ENCODE results near the gene AJM1.
"Not testable (repeated sequence)": the region's sequence is repeated elsewhere in the genome, so short reads cannot be mapped to it uniquely, and the experiment has no call there.

Gene AJM1

DNA sequence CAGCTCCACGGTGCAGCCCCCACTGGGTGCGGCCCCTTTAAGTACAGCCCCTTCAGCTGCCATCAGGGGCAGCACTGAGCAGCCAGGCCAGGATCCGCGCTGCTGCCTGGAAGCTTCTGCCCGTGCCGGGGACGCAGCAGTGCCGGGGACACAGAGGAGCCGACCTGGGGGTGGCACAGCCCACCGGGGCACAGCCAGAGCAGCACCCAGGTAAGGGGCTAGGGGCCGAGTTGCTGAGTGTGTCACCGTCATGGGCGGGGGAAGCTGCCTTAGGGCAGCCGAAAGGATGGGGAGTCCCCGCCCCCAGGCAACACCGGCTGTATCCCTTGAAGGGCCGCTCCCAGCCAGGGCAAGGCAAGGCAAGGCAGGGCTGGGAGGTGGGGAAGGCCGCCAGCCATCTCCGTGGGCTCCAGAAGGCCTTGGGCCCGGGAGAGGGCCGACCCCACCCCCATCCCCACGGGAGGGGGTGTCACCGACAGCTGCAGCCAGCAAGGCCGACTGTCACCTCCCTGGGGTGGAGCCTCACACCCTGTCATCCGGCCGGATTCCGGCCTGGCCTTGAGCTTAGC lies at the start of gene AJM1:
Gene AJM1, plus strand, starts transcription at position 99 of the 569 bp plus-strand sequence. CDS start 1,937 bp downstream, outside the sequence.
- intact Hi-C loops (cut with DNase I) = not testable (repeated sequence)

DNA sequence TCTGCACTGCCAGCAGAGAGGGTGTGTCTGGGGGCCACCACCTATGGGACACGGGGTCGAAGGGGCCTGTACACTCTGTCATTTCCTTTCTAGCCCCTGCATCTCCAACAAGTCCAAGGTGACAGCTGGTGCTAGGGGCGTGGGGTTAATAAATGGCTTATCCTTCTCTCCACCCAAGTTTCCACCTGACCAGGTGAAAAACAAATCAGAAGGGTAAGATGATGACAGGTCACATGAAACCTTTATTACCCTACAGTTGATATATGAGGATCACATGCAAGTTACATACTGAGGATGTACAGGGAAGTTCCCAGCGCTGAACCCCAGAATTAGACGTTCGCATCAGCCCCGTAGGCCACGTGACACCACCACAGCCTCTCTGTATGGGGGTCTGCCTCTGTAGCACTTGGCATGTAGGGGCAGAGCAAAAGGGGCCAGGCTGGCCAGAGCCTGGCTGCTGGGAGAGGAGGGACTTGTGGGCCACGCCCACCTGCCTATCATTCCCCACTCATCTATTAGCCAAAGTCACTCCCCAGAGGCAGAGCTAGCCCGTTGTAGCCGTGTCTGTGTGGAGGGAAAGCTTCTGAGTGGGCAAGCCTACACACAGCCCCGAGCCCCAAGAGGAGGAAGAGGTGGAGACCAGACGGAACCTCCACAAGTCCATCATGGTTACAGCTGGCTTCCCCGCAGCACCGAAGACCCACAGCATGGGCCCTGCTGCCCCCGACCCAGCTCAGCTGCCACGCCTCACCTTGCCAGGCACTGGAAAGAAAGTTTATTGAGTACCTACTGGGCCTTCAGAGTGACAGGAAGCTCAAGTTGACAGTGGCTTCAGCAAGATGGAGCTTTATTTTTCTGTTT lies 49.0 kb upstream of the AJM1 start:
- intact Hi-C loops (cut with DNase I) = loop anchor here (5.0 kb wide), 1 partner anchor 159 kb away; the partner anchor contains the start of gene LCN12
- no peak for DNase-seq

More for the DNA sequence above, at the start of gene AJM1:
- DNase-seq = peak; percentile 70 to 93 (median 86)

DNA sequence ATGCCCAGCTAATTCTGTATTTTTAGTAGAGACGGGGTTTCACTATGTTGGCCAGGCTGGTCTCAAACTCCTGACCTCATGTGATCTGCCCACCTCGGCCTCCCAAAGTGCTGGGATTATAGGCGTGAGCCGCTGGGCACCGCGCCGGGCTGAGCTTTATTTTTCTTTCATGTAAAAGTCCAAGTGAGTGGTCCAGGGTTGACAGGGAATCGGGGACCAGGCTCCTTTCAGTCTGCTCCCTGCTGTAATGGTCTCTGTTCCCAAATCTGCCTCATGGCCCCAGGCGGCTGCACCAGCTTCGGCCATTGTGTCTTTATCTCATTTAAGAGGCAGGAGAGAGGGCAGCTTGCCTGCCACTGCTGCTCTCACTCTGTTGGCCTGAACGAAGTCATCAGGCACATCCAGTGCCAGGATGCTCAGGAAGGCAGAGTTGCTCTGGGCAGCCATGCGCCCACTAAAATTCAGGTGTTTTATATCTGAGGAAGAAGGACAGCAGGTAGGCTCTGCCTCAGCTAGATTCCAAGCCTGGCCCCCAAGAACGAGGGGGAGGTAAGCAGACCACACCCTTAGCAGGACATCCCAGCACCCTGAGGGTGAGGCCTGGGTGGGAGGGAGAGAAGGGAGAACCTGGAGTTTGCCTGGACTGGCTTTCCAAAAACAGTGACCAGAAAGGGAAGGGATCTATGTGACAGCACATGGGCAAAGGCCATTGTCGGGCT lies 47.8 kb upstream of the AJM1 start:
- intact Hi-C loops (cut with DNase I) = loop anchor here (5.0 kb wide), 1 partner anchor 158 kb away; the partner anchor contains the start of gene LCN12
- DNase-seq = no peak

DNA sequence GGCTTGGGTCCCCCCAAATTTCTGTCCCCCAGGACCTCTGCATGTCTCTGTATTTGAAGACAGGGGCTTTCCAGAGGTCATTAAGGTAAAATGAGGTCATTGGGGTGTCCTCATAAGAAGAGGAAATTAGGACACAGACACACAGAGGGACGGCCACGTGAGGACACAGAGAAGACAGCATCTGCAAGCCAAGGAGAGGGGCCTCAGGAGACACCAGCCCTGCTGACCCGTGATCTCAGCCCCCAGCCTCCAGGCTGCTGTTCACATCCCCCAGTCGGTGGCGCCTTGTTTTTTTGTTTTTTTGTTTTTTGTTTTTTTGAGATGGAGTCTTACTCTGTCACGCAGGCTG lies 47.3 kb upstream of the AJM1 start:
- DNase-seq = no peak
- intact Hi-C loops (cut with DNase I) = loop anchor here (5.0 kb wide), 1 partner anchor 157 kb away; the partner anchor contains the start of gene LCN12

DNA sequence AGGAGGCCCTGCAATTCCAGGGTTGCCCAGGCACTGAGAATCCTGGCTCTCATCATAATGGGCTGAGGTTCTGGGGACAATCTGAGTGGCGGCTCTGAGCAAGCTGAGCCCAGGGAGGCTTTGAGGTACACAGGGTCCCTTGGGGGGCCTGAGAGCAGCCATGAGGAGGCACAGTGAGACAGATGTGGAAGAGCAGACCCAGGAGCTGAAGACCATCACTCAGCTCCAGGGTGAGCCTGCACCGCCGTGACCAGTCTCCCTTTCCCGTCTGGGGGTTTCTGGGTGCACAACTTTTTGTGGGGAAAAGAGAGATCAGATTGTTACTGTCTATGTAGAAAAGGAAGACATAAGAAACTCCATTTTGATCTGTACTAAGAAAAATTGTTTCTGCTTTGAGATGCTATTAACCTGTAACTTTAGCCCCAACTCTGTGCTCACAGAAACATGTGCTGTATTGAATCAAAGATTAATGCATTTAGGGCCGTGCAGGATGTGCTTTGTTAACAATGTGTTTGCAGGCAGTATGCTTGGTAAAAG lies 46.0 kb upstream of the AJM1 start, which contains the start of gene CCDC183:
Gene CCDC183, plus strand, starts transcription at position 101 of the 537 bp plus-strand sequence. Its CDS starts 60 bp downstream, at position 161.
- intact Hi-C loops (cut with DNase I) = no loop called here
- no peak for DNase-seq

DNA sequence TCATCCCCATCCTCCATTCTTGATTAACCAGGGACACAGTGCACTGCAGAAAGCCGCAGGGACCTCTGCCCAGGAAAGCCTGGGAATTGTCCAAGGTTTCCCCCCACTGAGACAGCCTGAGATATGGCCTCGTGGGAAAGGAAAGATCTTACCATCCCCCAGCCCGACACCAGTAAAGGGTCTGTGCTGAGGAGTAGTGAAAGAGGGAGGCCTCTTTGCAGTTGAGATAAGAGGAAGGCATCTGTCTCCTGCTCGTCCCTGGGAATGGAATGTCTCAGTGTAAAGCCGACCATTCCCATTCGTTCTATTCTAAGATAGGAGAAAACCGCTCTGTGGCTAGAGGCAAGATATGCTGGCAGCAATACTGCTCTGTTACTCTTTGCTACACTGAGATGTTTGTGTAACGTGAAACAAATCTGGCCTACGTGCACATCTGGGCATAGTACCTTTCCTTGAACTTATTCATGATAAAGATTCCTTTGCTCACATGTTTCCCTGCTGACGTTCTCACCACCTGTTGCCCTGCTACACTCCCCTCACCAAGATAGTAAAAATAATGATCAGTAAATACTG lies 45.4 kb upstream of the AJM1 start:
- DNase-seq = not testable (repeated sequence)

DNA sequence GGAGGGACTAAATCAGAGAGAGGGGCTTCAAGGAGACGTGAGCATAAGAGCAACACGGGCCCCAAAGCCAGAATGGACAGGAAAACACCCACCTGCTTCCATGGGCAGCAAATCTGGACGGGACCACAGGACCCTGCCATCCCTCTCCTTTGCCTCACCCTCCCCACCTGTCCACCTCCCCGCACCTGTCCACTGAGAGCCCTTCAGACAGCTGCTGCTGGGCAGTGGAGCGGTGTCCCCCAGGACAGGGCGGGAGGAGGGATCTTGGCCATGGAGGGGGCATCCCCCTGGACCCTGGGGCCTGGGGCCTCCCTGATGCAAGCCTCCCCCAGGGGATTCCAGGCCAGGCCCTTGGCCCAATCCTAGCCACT lies 43.6 kb upstream of the AJM1 start:
- intact Hi-C loops (cut with DNase I) = no loop called here

More for the DNA sequence above, 45.4 kb upstream of the AJM1 start:
- intact Hi-C loops (cut with DNase I) = not testable (repeated sequence)

DNA sequence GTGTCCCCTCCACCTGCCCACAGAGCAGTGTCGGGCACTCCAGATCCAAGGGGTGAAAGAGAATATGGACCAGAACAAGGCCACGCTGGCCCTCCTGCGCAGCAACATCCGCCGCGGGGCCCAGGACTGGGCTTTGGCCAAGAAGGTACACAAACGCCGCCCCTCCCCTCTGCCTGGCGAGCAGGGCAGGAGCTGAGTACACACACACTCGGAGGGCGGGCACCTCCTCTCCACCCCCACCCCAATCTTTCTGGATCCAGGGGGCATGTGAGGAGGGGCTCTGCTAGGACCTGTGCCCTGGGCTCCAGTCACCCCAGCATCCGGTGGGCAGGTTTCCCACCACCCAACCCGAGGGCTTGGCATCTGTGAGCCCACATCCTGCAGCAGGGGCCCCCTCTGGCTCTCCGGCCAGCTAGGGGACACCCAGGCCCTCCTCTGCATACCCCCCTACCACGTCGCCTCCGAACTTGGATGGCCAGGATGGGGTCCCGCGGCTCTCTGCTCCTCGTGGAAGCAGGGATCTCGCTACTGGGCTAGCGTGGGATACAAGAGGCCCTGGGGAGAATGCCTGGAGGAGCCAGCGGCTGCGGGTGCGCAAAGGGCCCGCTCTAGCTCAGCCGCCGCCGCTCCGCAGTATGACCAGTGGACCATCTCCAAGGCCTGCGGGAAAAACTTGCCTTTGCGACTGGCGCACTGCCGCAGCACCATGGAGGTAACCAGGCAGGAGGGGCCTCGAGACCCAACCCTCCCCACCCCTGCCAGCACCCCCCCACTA lies 43.0 kb upstream of the AJM1 start:
- intact Hi-C loops (cut with DNase I) = no loop called here

More for the DNA sequence above, 43.6 kb upstream of the AJM1 start:
- no peak for DNase-seq

DNA sequence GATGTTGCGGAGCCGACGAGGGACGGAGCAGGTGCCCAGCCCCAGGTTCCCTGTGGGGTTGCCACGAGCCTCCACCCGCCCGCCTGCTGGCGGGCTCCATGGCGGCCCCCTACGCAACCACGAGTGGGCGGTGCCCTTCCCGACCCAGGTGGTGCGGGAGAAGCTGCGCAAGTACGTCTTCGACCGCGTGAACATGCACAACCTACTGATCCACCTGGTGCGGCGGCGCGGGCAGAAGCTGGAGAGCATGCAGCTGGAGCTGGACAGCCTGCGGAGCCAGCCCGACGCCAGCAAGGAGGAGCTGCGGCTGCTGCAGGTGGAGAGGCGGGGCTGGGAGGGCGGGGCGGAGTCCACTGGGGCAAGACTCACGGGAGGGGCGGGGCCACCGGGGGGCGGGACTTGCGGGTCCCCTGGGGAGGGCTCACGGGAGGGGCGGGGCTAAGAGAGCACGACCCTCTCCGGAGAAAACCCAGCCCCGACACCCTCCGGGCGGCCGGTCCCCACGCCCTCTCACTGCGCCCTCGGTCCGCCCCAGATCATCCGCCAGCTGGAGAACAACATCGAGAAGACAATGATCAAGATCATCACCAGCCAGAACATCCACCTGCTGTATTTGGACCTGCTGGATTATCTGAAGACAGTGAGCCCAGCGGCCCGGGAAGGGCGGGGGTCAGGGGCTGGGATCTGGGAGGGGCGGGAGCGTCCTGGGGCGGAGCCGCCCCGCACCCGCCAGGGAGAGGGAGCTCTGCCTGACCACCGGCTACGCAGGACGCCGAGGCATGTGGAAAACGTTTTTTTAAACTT lies 42.2 kb upstream of the AJM1 start:
- intact Hi-C loops (cut with DNase I) = no loop called here
- DNase-seq = peak; percentile 59 to 96 (median 83)

More for the DNA sequence above, 43.0 kb upstream of the AJM1 start:
- peak in 1 of 42 donors; percentile 16 for DNase-seq

DNA sequence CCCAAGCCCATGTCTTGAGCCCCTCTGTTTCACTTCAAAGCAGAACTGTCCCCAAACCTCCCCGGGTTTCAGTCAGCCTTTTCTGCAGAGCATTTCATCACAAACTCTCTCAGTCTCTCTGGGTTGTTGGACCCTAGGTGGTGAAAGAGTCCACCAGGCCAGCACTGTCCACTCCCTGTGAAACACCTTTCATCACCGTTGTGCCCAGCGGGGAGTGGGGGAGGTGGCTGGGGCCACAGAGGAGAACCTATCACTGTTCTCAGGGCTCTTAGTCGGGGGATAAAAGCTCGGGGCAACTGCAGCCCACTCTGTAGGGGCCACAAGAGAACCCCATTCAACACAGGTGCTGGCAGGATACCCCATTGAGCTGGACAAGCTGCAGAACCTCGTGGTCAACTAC lies 40.0 kb upstream of the AJM1 start:
- intact Hi-C loops (cut with DNase I) = no loop called here
- no peak for DNase-seq

DNA sequence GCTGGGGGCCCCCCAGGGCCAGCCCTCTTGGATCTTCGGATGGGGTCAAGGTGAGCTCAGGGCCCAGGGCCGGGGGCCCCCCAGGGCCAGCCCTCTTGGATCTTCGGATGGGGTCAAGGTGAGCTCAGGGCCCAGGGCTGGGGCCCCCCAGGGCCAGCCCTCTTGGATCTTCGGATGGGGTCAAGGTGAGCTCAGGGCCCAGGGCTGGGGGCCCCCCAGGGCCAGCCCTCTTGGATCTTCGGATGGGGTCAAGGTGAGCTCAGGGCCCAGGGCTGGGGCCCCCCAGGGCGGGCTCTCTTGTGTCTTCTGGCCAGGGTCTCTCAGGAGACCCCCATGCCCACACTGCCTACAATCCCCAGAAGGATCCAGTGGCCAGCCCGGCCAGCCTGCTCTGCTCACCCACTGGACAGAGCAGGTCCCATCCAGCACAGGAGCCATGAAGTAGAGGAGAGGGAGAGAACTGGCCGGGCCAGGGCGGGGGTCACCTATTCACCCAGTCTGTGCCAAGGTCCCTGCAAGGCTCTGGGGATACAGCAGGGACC lies 39.2 kb upstream of the AJM1 start:
- DNase-seq; intact Hi-C loops (cut with DNase I): not testable (repeated sequence)

DNA sequence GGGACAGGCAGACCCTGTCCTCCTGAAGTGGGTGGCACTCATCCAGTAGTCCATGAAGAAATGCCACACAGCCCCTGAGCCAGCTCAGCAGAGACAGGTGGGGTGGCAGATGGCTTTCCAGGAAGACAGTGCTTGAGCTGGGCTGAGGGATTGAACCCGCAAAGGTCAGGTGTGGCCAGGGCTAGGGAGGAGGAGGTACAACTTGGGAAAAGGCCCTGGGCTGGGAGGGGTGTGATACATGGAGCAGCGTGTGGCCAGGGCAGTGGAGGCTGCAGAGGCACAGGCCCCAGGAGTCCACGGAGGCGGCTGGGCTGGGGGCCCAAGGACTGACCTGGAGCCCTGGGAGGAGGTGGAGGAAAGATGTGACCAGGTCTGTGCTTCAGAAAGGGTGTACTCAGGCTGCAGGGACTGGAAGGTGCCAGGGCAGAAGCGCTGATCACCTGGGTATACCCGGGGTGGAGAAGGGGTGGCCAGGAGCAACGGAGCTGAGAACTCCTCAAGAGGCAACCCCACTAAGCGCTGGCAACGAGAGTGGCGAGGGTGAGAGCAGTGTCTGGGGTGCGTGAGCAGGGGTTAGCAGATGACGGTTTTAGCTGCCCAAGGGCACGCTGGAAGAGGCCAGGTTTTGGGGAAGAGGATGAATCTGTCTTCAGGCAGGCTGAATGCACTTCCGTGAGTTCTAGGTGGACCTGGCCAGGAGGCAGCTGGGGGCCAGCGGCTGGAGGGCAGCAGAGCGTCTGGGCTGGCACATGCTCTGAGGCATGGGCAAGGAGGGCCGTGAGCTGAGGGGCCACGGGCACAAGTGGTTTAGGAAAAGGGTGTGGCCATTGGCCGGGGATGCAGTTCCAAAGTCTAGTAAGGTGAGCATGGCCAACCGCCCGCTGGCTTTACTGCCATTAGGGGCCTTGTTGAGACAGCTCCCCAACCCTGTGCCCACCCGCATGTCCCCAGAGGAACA lies 38.4 kb upstream of the AJM1 start:
- intact Hi-C loops (cut with DNase I) = no loop called here
- no peak for DNase-seq

DNA sequence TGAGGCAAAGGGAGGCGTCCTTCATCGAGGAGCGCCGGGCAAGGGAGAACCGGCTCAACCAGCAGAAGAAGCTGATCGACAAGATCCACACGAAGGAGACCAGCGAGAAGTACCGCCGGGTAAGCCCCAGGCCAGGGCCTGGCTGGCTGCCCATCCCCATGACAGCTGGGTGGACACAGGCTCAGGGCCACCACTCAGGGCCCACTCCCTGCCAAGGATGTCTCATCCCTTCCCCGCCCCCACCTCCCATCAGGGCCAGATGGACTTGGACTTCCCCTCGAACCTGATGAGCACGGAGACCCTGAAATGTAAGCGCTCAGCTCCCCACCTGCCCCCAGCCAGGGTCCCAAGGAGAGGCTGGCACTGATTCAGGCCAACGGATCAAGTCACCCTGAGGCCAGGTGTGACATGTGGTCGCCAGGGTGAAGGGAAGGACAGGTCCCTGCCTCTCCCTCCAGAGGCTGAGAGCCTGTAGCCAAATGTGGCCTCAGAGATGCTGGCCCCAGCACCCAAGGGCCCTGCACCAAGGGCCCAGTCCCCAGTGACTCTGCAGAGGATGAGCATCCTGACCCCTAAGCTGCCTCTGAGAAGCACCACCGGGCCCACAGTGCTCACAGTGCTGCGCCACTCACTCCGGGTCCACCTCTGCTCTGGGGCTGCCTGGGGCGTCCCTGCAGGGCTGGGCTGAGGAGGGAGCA lies 37.6 kb upstream of the AJM1 start:
- DNase-seq = no peak
- intact Hi-C loops (cut with DNase I) = loop anchor here (5.0 kb wide), 1 partner anchor 43 kb away; the partner anchor contains the start of gene PHPT1

DNA sequence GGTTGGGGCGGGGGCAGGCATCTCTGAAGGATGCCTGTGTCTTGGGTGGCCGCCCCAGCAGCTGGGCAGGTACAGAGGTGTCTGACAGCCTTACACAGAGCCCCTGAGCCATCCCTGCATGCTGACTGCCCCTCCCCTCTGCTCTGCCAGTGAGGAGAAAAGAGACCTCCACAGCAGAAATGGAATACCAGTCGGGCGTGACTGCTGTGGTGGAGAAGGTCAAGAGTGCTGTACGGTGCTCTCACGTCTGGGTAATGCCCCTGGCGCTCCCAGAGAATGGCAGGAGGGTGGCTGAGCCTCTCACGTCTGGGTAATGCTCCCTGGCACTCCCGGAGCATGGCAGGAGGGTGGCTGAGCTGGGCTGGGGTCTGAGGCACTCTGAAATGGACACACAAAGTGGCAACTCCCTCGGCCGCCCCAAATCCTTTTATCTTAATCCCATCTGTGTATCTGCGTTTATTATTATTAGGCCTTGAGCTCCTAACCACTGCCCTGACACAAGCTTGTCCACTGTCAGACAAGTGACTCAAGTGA lies 37.0 kb upstream of the AJM1 start:
- DNase-seq = no peak
- intact Hi-C loops (cut with DNase I) = loop anchor here (5.0 kb wide), 1 partner anchor 42 kb away; the partner anchor contains the start of gene PHPT1

DNA sequence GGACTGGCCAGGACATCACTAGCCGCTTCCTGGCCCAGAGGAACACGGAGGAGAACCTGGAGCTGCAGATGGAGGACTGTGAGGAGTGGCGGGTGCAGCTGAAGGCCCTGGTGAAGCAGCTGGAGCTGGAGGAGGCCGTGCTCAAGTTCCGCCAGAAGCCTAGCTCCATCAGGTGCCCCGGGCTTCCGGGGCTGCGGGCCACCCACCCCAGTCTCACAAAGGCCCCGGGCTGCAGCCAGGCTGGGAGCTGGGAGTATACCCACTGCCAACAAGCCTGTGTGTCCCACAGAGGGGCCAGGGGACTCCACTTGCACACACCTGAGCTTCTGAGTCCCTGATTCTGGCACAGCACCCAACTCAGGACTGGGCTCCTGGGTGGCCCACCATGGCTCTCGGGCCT lies 36.2 kb upstream of the AJM1 start:
- DNase-seq = no peak

More for the DNA sequence above, 36.2 kb upstream of the AJM1 start:
- intact Hi-C loops (cut with DNase I) = loop anchor here (5.0 kb wide), 1 partner anchor 41 kb away; the partner anchor contains the start of gene PHPT1
